ENCODE data around the gene ICAM4.

- no peak for TF ChIP-seq ELF1 (CRISPR knock-in tag; IDR thresholded peaks at IDR 0.05)
- peak in 1 of 2 experiments; percentile 57; a peak in 2 of 4 replicates for TF ChIP-seq ATF4 (CRISPR knock-in tag; IDR thresholded peaks at IDR 0.05)
- peak; percentile 9; the same call in 1 of the 2 replicates for TF ChIP-seq CTCF (CRISPR knock-in tag; IDR thresholded peaks at IDR 0.05)
- no peak for TF ChIP-seq RBFOX2 (IDR thresholded peaks at IDR 0.05; ENCODE audit: low read depth, low read length)
- no peak for TF ChIP-seq FLYWCH1 (CRISPR knock-in tag; IDR thresholded peaks at IDR 0.05)
- no peak for TF ChIP-seq BRF2 (CRISPR knock-in tag; IDR thresholded peaks at IDR 0.05)
- TF ChIP-seq SETDB1 (CRISPR knock-in tag; IDR thresholded peaks at IDR 0.05; ENCODE audit: borderline replicate concordance), result no peak
- no peak for TF ChIP-seq REST (IDR thresholded peaks at IDR 0.05; ENCODE audit: borderline replicate concordance in 1 of 2, low read depth in 1 of 2, low read length in 2 of 2)
These were observed 48.5 kb upstream of the ICAM4 start for GRCh38 chr19:10238172-10238783.
